Activated CD8-positive, alpha-beta memory T cell treated with anti-CD3 and anti-CD28 coated beads, Interleukin-2, amount 50 U/mL, for 4 hours (primary cell): ENCODE data around the gene ANAPC15.

Experiments used
- DNase-seq: peaks from one replicate; pipeline ENCODE4 v3.0.0-alpha.2; 2020

Gene ANAPC15

GRCh38 chr11:72124046-72124445, 11.6 kb upstream of the ANAPC15 start:
- DNase-seq, result no peak

- DNase-seq, result no peak
These were observed 10.7 kb upstream of the ANAPC15 start for GRCh38 chr11:72123117-72123653.

GRCh38 chr11:72122607-72123006, 10.1 kb upstream of the ANAPC15 start:
- DNase-seq, result no peak

GRCh38 chr11:72120930-72121329, 8.4 kb upstream of the ANAPC15 start:
- DNase-seq, result no peak

- DNase-seq, result no peak
These were observed 6.7 kb upstream of the ANAPC15 start for GRCh38 chr11:72119198-72119597.

GRCh38 chr11:72116019-72116755, 3.7 kb upstream of the ANAPC15 start:
- no peak for DNase-seq

GRCh38 chr11:72114570-72114969, 2.1 kb upstream of the ANAPC15 start:
- DNase-seq, result no peak

GRCh38 chr11:72112978-72113808, 698 bp upstream of the ANAPC15 start:
- DNase-seq, result no peak

GRCh38 chr11:72111300-72112142, 974 bp downstream of the ANAPC15 start:
- no peak for DNase-seq

- DNase-seq, result no peak
These were observed 6.6 kb downstream of the ANAPC15 start, which contains the start of gene TOMT for GRCh38 chr11:72105888-72106287. TOMT (plus strand) TSS chr11:72105924; CDS start chr11:72105952, 28 bp downstream.

GRCh38 chr11:72103754-72104167, 8.7 kb downstream of the ANAPC15 start:
- DNase-seq, result no peak

GRCh38 chr11:72102946-72103753, 9.3 kb downstream of the ANAPC15 start, which contains the start of gene LAMTOR1:
LAMTOR1 (minus strand) TSS chr11:72103297; CDS start chr11:72103224, 73 bp downstream.
- peak; percentile 98 for DNase-seq

- DNase-seq, result no peak
These were observed 9.9 kb downstream of the ANAPC15 start for GRCh38 chr11:72102631-72102945.

GRCh38 chr11:72102162-72102561, 10.3 kb downstream of the ANAPC15 start:
- no peak for DNase-seq

GRCh38 chr11:72100462-72100861, 12.0 kb downstream of the ANAPC15 start:
- DNase-seq, result no peak

- DNase-seq, result no peak
These were observed 12.5 kb downstream of the ANAPC15 start for GRCh38 chr11:72100009-72100408.

- no peak for DNase-seq
These were observed 13.8 kb downstream of the ANAPC15 start for GRCh38 chr11:72098741-72099140.

GRCh38 chr11:72091292-72091691, 21.2 kb downstream of the ANAPC15 start:
- peak; percentile 74 for DNase-seq

- no peak for DNase-seq
These were observed 24.3 kb downstream of the ANAPC15 start for GRCh38 chr11:72088076-72088808.

- no peak for DNase-seq
These were observed 26.7 kb downstream of the ANAPC15 start for GRCh38 chr11:72085621-72086351.

- DNase-seq, result no peak
These were observed 27.5 kb downstream of the ANAPC15 start for GRCh38 chr11:72084965-72085364.
